ENCODE measurements around the gene LCT.

Gene LCT

GRCh38 chr2:135836596-135837270, at the start of gene LCT:
Gene LCT, minus strand, starts transcription at chr2:135837184. Its CDS starts 15 bp downstream, at chr2:135837169.
- no peak for DNase-seq

- no peak for DNase-seq
Measured at GRCh38 chr2:135885709-135886108, 48.7 kb upstream of the LCT start.

- no peak for DNase-seq
Measured at GRCh38 chr2:135882415-135882814, 45.4 kb upstream of the LCT start.

DNA sequence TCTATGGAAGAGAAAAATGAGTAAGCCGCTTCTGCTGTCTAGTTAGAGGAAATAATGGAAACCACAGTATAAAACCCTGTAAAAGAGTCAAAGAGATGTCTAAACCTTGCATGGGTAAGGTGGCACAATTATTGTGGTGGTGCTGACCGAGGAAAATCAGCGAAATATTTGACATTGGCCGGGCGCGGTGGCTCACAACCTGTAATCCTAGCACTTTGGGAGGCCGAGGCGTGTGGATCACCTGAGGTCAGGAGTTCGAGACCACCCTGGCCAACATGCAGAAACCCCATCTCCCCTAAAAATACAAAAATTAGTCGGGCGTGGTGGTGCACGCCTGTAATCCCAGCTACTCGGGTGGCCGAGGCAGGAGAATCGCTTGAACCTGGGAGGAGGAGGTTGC, 39.8 kb upstream of the LCT start:
- DNase-seq = peak in 2 of 6 experiments; percentile 12 to 21

DNA sequence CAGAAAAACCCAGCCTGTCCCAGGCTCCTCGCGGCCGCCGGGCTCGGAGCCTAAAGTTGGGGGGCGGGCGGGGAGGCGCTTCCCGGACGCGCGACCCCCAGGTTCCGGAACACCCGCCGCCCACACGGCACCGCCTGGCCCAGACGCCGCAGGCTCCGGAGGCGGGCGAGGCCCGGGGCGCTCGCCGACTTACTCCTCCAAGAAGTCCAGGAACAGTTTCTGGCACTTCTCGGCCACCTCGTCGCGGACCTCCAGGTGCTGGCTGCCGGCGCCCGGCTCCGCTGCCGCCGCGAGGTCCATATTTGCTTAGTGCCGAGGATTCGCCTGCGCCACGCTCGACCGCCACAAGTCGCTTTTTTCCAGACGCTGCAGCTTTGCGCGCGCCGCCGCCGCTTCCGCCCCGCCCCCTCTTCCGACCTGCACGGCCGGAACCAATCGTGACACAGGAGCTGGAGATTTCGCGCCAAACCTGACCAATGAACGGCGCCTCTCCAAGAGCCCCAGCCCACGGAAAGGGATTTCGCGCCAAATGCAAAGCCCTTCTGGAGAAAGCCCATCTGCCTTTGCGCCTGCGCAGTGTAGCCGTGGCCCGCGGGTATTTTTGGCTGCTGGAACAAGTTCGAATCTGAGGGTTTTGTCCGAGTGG, 39.2 kb upstream of the LCT start, which contains the start of gene MCM6:
Gene MCM6, minus strand, starts transcription at position 378 of the 646 bp plus-strand sequence. Its CDS starts 78 bp downstream, at position 300.
- peak; percentile 91 to 97 (median 96) for DNase-seq

DNA sequence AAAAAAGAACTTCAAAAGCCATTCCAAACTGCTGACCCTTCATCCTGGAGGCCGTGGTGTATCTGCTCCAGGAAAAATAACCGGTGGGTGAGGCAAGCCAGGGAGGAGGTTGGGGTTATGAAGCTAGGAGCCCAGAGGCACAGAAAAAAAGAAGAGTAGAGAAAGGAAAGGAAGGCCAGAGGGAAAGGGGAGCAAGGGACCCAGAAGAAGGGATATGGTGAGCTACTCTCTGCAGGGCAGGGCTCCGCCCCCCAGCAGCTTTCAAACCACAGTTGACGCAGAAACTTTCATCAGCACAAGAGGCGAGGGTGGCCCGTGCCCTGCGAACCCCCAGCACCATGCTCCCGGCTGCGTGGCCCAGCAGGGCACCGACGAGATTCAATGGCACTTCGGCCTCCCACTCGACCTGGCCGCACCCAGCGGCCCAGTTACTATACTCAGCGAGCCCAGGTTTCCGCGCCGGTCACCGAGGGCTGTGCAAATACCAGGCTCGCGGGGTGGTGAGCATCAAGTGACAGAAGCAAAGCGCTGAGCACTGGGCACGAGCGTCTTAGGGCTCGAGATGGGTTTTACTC, 38.6 kb upstream of the LCT start:
- DNase-seq = peak; percentile 48 to 74 (median 63)

DNA sequence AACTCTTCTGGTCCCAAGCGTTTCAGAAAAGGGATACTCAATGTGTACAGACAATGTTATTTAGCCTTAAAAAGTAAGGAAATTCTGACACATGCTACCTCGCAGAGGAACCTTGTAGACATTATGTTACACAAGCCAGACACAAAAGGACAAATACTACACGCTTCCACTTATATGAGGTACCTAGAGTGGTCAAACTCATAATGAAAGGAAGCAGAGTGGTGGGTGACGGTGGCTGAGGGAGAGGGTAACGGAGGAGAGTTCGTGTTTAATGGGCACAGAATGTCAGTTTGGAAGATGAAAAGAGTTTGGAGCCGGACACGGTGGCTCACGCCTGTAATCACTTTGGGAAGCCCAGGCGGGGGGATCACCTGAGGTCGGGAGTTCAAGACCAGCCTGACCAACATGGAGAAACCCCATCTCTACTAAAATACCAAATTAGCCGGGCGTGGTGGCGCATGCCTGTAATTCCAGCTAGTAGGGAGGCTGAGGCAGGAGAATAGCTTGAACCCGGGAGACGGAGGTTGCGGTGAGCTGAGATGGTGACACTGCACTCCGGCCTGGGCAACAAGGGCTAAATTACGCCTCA, 37.9 kb upstream of the LCT start:
- DNase-seq = no peak

DNA sequence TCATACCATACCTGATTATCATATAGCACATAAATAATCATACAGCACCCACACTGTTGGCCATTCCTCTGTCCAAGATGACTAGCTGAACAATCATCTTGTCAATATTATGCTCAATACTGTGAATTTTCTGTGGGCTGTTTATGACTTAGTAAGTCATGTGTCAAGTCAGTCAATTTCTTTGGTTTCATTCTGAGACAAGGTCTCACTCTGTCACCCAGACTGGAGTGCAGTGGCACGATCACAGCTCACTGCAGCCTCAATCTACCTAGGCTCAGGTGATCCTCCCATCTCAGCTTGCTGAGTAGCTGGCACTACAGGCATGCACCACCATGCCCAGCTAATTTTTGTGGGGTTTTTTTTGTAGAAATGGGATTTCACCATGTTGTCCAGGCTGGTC, 33.6 kb upstream of the LCT start:
- DNase-seq = no peak

DNA sequence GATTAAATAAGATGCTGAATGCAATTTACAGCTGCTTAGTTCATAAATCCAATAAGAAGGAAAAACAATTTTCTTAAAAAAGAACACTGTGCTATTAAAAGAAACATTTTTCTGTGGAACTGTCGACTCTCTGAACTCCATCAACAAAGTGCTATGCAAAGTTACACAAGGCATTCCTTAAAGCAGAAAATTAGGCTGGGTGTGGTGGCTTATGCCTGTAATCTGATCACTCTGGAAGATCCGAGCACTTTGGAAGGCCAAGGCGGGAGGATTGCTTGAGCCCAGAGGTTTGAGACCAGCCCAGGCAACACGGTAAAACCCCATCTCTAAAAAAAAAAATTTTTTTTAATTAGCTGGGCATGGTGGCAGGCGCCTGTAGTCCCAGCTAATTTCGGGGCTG, 26.2 kb upstream of the LCT start:
- DNase-seq = no peak

- no peak for DNase-seq
Measured at GRCh38 chr2:135862718-135863117, 25.7 kb upstream of the LCT start.

- no peak for DNase-seq
Measured at GRCh38 chr2:135853401-135853800, 16.4 kb upstream of the LCT start.

DNA sequence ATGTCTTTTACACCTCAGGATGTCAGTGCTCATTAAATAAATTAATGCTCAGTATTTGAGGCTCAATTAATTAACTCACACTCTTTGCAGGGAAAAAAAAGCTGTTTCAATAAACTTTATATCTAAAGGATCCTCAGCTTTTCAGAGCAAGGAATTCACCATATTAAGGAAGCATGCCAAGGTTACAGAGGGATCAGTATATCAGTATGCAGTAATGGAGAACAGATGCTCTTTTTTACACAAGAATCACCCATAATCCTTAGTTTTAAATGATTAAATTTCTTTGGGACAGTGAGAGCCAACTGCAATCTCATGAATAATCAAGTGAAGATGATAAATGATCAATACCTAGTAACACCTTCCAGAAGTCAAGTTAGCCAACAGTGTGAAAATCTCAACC, 14.9 kb upstream of the LCT start:
- DNase-seq = no peak

- DNase-seq = no peak
Measured at GRCh38 chr2:135850892-135851668, 14.1 kb upstream of the LCT start.

GRCh38 chr2:135849087-135849486, 12.1 kb upstream of the LCT start:
- no peak for DNase-seq

GRCh38 chr2:135845997-135846396, 9.0 kb upstream of the LCT start:
- DNase-seq = no peak

DNA sequence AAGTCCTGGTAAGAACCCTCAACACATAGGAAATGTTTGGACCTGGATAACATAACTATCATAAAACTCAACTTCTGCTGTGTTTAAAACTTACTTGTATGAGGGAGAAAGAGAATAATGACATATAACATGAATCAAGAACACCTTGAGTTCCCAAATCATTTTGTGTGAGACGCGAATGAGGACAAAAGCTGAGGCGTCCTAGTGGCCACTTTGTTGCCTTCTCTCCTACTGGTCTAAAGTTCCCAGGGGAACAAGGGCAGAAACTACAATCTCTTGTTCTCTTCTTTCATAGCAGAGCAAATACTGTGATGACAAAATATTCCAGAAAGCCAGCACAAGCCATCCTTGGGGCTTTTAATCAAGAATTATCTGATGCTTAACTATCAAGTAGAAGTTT, 8.3 kb upstream of the LCT start:
- no peak for DNase-seq

DNA sequence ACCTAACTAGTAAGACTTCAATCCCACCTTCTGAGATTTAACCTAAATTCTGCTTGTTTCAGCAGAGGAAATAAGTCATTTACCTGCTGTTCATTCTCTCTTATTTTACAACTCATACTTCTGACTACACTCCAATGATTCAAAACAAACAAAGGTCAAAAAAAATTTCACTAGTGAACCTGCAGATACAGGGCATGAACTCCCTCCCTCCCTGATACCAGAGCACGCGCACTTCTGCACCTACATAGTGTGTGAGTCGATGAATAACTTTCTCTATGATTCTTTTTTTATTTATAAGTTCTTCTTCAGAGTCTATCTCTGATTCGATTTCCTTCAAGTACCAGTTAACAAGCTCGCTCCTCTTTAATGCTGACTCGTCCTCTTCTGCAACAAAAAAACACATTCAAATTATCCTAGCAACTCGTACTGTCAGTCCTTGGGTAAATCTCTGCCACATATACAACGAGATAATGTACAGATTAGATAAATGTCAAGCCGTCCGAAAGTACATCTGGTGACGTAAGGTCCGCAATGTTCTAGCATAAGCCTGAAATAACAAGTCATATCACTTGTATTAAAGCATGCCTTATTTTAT, 7.4 kb upstream of the LCT start:
- DNase-seq = no peak

- DNase-seq = no peak
Measured at GRCh38 chr2:135843671-135844070, 6.7 kb upstream of the LCT start.

DNA sequence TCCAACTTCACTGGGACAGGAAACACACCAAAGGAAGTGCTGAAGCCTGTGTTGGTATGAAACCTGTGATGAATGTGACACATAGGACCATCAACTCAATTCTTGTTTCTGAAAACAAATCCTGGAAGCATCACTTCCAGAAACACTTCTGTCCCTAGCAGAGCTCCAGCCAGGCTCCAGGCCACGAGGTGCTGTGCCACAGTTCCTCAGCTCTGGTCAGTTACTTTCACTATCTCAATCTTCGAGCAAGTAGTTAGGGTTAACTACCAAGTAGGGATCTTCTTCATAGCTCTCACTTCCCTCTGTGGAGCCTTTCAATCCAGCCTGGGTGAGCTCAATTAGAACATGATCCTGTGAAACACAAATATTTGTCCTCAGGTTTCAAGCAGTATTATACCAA, 3.6 kb upstream of the LCT start:
- no peak for DNase-seq

GRCh38 chr2:135839713-135840112, 2.7 kb upstream of the LCT start:
- DNase-seq = no peak

- no peak for DNase-seq
Measured at GRCh38 chr2:135838502-135838901, 1.5 kb upstream of the LCT start.

DNA sequence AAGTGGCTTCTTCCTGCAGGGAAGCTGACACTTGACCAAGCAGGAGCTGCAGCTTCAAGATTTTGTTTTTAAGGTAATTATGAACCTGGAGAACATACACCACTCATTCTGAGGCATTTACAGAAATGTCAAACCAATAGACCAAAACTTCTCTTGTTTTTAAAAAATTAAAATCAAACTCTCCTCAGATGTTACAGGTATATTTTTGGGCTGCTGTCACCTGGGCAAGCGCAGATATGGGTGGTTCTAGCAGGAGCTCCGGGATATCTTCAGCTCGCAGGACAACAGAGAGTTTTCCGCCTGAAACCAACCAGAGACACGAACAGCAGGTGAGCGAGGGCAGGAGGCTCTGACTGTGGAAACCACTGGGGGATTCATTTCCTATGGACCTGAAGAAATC, 4.1 kb downstream of the LCT start:
- DNase-seq = no peak
